GM12878 (cell line): ENCODE data around the gene TMEM19.

Source experiments
- CREB1 ChIP-seq: IDR thresholded peaks from 2 replicates; pipeline ENCODE4 v1.6.1; 2012; ENCODE audit warnings: low read depth, mild to moderate bottlenecking, inconsistent platforms
- CTCF ChIP-seq, 3 experiments: IDR thresholded peaks in 2 of 3; conservative IDR thresholded peaks in 1 of 3; 2 replicates each; pipeline ENCODE4 v1.5.1; 2011; ENCODE audit warnings: low read depth in 3 of 3, low read length in 3 of 3, mild to moderate bottlenecking in 3 of 3, control low read depth in 2 of 3, moderate library complexity in 2 of 3, inconsistent platforms in 1 of 3, mixed read lengths in 1 of 3; ENCODE audit not compliant: control insufficient read depth in 2 of 3, insufficient read depth in 1 of 3; ENCODE audit errors: extremely low read depth in 1 of 3
- ESRRA ChIP-seq: IDR thresholded peaks from 2 replicates; pipeline ENCODE4 v1.6.1; 2012; ENCODE audit warnings: mild to moderate bottlenecking, low read length, improper control_type of control experiment
- EZH2 ChIP-seq: IDR thresholded peaks from 2 replicates; pipeline ENCODE4 v1.6.1; 2012; ENCODE audit warnings: low read depth, mild to moderate bottlenecking, control low read depth, inconsistent platforms, low read length, borderline replicate concordance; ENCODE audit not compliant: control insufficient read depth
- FOS ChIP-seq: IDR thresholded peaks from 3 replicates; pipeline ENCODE4 v1.6.1; 2011; ENCODE audit warnings: borderline replicate concordance; ENCODE audit not compliant: insufficient read length; ENCODE audit errors: extremely low read depth
- MAX ChIP-seq: IDR thresholded peaks from 2 replicates; pipeline ENCODE4 v1.6.1; 2012; ENCODE audit warnings: low read depth, low read length, improper control_type of control experiment
- POLR2A ChIP-seq: IDR thresholded peaks from 2 replicates; pipeline ENCODE4 v1.6.1; 2011; ENCODE audit warnings: low read depth, mild to moderate bottlenecking, low read length
- POLR2AphosphoS5 ChIP-seq: IDR thresholded peaks from 2 replicates; pipeline ENCODE4 v1.6.1; 2011; ENCODE audit warnings: mild to moderate bottlenecking, low read length, inconsistent platforms
- TCF12 ChIP-seq: IDR thresholded peaks from 2 replicates; pipeline ENCODE4 v1.6.1; 2011; ENCODE audit warnings: low read depth, mild to moderate bottlenecking, low read length
- TCF3 ChIP-seq: IDR thresholded peaks from 2 replicates; pipeline ENCODE4 v1.6.1; 2012; ENCODE audit warnings: low read depth, mild to moderate bottlenecking, low read length, borderline replicate concordance; ENCODE audit not compliant: insufficient read depth

- TF ChIP-seq CTCF (IDR thresholded peaks at IDR 0.05 in 2 of 3, conservative IDR thresholded peaks at IDR 0.05 in 1 of 3; ENCODE audit: control insufficient read depth in 2 of 3, extremely low read depth in 1 of 3, insufficient read depth in 1 of 3, low read depth in 3 of 3, low read length in 3 of 3) (no peak), EZH2 (no peak), CREB1 (no peak), ESRRA (no peak), TCF12 (no peak), FOS (no peak), TCF3 (no peak), MAX (no peak), POLR2A (no peak), POLR2AphosphoS5 (no peak)
Observed at GRCh38 chr12:71688961-71689570, 3.2 kb downstream of the TMEM19 start.
